Esophagus squamous epithelium (tissue), 4 donors: ENCODE results near the gene ANKS1A.

Source experiments
- POLR2A ChIP-seq, 4 donors: fragments of 450-650 bp; IDR thresholded peaks; one replicate each; pipeline ENCODE4 v1.6.1; 2017; ENCODE audit warnings: antibody characterized with exemption in 4 of 4, mild to moderate bottlenecking in 4 of 4, moderate library complexity in 3 of 4
- TF ChIP-seq, protein P1 (sequence below), 6 experiments: fragments of 450-650 bp in 4 of 6; fragments of 200-600 bp in 2 of 6; sonication (generic) in 2 of 6; IDR thresholded peaks; one replicate each; pipeline ENCODE4 v1.5.1; 2016 to 2019; ENCODE audit warnings: antibody characterized with exemption in 6 of 6, mild to moderate bottlenecking in 4 of 6, moderate library complexity in 4 of 6

DNA sequence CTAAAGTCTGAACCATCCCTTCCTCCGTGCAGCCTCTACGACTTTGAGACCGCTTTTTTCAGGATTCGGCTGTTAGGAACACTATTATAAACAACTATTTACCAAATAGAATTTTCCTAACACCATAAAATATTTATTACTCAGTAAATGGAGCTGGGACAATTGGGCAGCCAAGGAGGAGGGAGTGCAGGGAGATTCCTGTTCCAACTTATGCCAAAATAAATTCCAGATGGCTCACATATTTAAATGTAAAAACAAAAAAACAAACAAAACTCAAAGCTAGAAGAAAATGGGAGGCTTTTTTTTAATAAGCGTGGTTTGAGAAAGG lies 204.0 kb downstream of the ANKS1A start:
- TF ChIP-seq, protein P1, sequence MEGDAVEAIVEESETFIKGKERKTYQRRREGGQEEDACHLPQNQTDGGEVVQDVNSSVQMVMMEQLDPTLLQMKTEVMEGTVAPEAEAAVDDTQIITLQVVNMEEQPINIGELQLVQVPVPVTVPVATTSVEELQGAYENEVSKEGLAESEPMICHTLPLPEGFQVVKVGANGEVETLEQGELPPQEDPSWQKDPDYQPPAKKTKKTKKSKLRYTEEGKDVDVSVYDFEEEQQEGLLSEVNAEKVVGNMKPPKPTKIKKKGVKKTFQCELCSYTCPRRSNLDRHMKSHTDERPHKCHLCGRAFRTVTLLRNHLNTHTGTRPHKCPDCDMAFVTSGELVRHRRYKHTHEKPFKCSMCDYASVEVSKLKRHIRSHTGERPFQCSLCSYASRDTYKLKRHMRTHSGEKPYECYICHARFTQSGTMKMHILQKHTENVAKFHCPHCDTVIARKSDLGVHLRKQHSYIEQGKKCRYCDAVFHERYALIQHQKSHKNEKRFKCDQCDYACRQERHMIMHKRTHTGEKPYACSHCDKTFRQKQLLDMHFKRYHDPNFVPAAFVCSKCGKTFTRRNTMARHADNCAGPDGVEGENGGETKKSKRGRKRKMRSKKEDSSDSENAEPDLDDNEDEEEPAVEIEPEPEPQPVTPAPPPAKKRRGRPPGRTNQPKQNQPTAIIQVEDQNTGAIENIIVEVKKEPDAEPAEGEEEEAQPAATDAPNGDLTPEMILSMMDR (IDR thresholded peaks at IDR 0.05): no peak
- TF ChIP-seq POLR2A (IDR thresholded peaks at IDR 0.05): no peak
